GM20000 (cell line): ENCODE data around the gene SDC4.

Experiments used
- DNase-seq: peaks from one replicate; pipeline ENCODE4 v3.0.0; 2012; ENCODE audit warnings: low spot score
- TF ChIP-seq, protein P1 (sequence below): IDR thresholded peaks from 2 replicates; pipeline ENCODE4 v1.5.1; 2012; ENCODE audit warnings: mild to moderate bottlenecking, control low read depth; ENCODE audit errors: extremely low read depth, missing control alignments

SDC4 gene

GRCh38 chr20:45341579-45341938, 6.7 kb downstream of the SDC4 start:
- no peak for DNase-seq
- TF ChIP-seq, protein P1, sequence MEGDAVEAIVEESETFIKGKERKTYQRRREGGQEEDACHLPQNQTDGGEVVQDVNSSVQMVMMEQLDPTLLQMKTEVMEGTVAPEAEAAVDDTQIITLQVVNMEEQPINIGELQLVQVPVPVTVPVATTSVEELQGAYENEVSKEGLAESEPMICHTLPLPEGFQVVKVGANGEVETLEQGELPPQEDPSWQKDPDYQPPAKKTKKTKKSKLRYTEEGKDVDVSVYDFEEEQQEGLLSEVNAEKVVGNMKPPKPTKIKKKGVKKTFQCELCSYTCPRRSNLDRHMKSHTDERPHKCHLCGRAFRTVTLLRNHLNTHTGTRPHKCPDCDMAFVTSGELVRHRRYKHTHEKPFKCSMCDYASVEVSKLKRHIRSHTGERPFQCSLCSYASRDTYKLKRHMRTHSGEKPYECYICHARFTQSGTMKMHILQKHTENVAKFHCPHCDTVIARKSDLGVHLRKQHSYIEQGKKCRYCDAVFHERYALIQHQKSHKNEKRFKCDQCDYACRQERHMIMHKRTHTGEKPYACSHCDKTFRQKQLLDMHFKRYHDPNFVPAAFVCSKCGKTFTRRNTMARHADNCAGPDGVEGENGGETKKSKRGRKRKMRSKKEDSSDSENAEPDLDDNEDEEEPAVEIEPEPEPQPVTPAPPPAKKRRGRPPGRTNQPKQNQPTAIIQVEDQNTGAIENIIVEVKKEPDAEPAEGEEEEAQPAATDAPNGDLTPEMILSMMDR: no peak

GRCh38 chr20:45340951-45341350, 7.3 kb downstream of the SDC4 start:
- DNase-seq: no peak
- TF ChIP-seq, protein P1: no peak

DNA sequence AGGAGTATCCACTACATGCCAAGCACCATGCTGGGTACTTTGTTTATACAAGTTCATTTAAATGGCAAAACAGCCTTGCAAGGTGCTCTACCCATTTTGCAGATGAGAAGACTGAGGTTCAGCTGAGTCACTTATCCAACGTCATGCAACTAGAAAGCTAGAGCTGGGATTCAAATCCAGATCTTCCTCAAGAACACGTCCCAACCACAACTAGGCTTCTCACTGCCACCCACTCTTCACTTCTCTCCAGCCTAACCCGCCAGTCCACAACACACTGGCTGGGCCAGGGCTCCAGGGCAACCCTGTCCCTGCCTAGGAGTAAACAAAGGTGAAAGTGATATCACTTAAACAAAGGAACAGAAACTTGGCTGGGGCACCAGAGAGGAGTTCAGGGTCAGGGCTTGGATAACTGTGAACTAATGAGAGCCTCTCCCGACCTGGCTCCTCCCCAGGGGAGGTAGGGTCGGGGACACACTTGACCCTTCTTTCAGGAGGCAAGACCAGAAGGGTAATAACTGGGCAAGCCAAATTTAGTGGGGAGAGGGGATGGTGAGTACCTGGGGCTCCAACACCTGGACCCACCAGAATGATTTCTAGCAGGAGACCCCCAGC, 7.9 kb downstream of the SDC4 start:
- TF ChIP-seq, protein P1: no peak
- DNase-seq: no peak

DNA sequence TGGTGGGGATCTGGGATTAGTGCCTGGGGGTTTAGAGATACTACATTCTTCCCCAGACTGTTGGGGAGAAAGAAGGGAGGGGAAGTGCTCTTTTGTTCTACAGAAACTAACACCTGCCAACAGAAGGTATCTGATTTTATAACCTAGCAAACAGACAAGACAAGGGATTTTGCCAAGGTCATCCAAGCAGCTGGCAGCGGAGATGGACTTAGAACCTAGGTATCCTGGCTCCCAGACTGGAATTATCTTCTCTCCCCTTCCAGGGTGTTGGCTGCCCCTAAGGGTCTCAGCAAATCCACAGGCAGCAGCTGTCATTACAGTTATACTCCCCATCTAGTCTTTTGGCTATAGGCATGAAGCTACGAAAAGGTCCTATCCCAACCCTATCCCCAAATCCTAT, 8.4 kb downstream of the SDC4 start:
- DNase-seq: no peak
- TF ChIP-seq, protein P1: no peak

GRCh38 chr20:45339084-45339483, 9.1 kb downstream of the SDC4 start:
- no peak for DNase-seq
- TF ChIP-seq, protein P1: no peak

DNA sequence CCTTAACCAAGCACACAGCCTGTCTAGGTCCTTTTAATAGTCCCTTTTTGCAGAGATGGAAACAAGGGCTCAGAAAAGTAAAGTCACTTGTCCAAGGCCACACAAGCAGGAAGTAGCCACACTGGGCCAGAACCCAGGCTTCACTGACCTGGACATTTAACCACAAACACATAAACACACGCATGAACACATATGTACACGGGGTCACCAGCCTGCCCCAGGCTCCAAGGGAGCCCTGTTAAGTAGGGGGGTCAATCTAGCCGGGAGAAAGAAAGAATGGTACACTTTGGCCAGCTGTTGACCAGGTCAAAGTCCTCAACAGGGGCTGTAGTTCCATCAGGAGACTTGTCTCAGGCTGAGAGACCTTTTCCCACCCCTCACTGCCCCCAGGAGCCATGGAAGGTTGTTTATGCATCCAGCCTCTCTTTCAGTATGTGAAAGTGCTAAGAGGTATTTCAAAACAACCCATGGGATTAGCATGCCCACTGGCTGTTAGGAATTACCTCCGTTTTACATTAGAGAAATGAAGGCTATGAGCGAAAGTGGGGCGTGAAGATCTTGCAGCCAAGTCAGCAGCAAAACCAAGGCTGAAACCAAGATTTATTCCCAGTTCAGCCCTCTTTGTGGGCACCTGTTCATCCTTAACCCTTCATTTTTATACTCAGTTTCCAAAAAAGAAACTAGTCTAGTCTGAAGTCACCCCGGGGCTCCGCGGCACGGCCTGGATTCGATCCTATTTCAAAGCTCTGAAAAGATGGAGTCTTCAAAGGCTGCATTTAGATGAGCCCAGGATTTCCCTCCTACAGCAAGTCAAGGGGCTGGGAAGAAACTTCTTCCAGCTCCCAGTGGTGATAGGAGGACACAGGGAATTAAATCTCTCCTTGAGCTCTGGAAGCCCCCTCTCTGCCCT, 9.8 kb downstream of the SDC4 start:
- TF ChIP-seq, protein P1: no peak
- no peak for DNase-seq

DNA sequence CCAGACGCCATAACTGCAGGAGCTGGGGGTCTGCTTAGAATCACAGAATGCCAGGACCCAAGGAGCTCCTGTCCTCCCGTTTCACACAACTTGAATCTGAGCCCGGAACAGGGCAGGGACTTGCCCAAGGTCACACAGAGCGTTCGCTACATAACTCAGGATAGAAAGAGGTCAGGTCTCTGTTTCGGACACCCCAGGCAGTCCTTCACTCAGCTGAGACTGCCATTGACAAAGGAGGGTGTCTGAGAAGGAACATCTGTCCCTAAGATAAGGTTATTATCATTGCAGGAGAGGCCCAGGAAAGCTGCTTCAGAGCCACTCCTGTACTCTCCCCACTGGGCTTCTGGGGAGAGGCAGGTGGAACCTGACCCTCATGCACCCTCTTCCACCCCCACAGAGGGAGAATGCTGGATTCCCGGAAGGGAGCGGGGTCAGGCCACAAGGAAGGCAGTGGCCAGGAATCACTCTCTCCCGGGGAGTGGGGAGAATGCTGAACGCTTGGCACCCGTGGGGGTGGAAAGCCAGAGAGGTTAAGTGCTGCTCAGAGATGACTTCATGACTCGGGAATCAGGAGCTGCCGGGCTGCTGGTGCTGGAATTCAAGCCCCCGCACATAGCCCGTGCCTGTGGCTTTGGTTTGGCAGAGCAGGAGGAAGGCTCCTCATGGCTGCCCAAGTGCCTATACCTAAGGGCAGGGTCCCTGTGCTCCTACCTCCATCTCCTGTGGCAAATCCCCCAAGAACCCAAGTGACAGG, 10.7 kb downstream of the SDC4 start:
- TF ChIP-seq, protein P1: no peak
- DNase-seq: no peak
